Fibroblast of skin of abdomen (primary cell): ENCODE data around the gene AMH.

Experiments
- DNase-seq: peaks from one replicate; pipeline ENCODE4 v3.0.0-alpha.2; 2013

Gene AMH

DNA sequence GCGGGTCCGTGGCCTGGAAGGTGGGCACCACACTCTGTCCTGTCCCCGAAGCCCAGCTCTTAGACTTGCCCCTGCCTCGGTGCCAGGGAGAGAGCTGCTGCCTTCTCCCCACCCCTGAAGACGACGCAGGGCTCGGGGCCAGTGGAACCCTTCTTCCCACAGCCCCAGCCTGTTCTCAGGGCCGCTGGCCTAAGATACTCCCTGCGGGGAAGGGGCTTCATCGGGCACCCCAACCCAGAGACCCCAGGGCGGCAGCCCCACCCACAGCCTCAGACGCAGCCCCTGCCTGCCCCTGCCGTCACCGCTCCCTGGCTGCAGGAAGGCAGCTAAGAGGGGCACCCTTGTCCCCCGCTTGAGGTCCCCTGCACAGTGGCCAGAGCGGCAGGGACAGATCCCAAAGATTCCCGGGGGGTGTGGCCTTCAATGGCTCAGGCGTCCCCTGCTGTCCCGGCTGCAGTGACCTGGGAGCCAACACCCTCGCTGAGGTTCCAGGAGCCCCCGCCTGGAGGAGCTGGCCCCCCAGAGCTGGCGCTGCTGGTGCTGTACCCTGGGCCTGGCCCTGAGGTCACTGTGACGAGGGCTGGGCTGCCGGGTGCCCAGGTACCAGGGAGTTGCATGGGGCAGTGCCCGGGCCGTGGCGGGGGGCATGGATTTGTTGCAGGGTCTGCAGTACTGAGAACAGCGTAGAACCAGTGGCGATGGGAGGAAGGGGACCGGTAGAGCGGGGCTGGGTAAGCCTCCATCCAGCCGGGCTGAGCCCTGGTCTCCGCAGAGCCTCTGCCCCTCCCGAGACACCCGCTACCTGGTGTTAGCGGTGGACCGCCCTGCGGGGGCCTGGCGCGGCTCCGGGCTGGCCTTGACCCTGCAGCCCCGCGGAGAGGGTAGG, 1.0 kb downstream of the AMH start:
- no peak for DNase-seq

DNA sequence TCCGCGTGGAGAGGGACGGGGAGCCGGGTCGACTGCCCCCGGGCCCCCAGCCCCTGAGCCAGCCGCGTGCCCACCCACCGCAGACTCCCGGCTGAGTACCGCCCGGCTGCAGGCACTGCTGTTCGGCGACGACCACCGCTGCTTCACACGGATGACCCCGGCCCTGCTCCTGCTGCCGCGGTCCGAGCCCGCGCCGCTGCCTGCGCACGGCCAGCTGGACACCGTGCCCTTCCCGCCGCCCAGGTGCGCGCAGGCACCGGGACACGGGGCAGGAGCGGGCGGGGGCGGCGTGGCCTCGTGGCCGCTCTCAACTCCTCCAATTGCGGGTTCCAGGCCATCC, 1.6 kb downstream of the AMH start:
- DNase-seq, result no peak

DNA sequence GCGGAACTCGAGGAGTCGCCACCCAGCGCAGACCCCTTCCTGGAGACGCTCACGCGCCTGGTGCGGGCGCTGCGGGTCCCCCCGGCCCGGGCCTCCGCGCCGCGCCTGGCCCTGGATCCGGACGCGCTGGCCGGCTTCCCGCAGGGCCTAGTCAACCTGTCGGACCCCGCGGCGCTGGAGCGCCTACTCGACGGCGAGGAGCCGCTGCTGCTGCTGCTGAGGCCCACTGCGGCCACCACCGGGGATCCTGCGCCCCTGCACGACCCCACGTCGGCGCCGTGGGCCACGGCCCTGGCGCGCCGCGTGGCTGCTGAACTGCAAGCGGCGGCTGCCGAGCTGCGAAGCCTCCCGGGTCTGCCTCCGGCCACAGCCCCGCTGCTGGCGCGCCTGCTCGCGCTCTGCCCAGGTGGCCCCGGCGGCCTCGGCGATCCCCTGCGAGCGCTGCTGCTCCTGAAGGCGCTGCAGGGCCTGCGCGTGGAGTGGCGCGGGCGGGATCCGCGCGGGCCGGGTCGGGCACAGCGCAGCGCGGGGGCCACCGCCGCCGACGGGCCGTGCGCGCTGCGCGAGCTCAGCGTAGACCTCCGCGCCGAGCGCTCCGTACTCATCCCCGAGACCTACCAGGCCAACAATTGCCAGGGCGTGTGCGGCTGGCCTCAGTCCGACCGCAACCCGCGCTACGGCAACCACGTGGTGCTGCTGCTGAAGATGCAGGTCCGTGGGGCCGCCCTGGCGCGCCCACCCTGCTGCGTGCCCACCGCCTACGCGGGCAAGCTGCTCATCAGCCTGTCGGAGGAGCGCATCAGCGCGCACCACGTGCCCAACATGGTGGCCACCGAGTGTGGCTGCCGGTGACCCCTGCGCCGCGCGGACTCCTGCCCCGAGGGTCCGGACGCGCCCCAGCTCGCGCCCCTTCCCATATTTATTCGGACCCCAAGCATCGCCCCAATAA, 2.3 kb downstream of the AMH start:
- DNase-seq, result no peak

DNA sequence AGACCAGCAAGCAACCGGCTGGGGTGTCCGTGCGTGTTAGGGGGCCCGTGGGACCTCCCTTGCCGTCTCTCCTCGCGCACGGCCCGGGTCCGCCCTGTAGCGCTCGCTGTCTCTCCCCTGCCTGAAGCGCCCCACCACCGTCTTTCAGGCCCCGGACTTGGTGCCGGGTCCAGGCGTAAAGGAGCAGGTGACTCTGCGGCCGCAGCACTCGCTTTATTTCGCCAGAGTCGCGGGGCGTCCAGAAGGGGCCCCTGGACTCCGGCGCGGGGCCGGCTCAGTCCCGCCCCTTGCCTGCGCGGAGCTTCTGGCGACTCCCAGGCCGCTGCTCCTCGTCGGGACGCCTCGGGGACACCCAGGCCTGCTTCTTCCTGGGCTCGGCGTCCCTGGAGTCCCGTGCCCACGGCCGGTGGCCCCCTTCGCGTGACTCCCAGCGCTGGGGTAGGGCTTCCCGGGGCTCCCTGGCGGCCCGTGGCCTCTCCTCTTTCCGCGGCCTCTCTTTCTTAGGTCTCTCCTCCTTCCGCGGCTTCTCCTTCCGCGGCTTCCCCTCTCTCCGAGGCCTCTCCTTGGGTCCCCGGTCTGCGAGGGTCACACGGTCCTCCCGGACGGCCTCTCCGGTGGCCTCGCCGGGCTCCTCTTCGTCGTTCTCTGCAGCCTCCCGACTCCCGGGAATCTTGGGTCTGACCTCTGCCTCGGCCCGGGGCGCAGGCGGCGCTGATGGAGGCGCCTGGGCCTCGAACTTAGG, 3.1 kb downstream of the AMH start:
- no peak for DNase-seq

DNA sequence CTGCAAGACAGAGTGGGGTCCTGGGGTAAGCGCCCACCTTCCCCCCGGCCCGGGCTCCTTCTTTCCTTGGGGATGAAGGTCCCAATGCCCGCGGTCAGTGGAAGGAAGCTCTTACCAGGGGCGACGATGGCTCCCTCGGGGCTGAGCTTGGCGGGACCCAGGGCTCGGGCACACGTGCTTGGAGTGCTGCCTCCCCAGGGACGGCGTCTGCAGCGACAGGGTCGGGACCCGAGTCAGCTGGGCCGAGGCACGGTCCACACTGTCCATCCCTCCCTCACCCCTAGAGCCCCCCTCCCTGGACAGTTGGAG, 3.6 kb downstream of the AMH start:
- no peak for DNase-seq

DNA sequence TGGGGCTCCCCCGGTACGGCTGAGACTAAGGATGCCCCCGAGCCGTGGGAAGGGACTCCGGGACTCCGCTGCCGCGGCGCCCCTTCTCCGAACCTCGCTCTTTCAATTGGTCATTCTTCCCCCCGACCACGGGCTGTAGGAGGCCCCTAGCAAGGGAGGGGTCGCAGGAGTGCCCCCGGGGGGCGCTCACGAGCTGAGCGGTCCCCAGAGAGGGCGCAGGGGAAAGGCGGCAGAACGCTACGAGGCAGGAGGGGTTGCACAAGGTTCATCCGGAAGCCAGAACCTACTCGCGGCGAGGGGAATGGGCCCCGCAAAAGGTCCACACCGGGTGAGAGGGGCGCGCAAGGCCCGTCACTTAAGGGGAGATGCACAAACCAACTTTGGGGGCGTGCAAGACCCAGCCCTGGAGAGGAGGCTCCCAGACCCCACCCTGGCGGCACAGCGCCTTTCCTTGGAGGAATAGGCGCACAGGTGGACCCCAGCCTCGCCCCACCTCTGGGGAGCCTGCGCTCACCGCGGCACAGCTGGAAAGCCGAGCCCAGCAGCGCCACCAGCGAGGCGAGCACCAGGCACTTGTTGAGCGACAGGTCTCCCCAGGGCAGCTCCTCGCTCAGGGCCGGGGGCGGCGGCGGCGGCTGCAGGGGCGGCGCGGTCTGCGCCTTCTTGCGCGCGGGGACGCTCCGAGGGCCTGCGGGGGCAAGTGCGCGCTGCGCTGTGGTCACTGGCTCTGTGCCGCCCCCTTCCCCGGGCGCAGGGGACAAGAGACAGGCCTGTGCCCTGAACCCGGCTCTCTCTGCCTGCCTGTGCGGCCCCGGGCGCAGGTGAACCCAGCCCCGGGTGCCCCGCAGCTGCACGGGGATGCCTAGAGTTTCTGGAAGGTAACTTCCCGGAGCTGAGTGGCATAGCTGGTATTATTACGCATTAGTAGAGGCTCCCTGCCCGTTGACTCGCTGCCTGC, 4.3 kb downstream of the AMH start:
- DNase-seq, result no peak

DNA sequence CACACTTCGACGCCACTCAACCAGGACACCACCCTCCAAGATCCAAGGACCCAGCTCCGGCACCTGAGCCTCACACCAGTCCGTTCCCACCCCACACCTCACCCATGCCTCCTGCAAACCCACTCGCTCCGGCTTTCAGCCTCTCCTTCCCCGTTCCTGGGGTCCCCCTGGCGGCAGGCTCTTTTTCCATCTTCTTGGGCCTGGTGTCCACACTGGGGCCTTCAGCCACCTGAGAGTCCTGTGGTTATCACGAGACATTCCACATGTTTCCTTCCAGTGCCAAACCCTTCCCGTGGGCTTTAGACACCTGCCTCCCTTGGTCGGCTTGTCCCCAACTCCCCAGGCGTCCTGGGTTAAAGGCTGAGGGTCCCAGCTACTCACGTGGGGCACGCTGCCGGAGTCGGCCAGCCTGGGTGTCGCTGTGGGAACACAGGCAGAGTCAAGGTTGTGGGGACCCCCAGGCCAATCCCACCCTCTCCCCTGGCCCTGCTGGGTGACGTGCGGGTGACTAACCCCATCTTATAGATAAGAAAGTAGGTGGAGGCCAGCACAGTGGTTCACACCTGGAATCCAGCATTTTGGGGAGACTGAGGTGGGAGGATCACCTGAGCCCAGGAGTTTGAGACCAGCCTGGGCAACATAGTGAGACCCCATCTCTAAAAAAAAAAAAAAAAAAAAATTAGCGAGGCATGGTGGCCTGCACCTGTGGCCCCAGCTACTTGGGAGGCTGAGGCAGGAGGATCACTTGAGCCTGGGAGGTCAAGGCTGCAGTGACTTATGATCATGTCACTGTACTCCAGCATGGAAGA, 5.1 kb downstream of the AMH start:
- no peak for DNase-seq

DNA sequence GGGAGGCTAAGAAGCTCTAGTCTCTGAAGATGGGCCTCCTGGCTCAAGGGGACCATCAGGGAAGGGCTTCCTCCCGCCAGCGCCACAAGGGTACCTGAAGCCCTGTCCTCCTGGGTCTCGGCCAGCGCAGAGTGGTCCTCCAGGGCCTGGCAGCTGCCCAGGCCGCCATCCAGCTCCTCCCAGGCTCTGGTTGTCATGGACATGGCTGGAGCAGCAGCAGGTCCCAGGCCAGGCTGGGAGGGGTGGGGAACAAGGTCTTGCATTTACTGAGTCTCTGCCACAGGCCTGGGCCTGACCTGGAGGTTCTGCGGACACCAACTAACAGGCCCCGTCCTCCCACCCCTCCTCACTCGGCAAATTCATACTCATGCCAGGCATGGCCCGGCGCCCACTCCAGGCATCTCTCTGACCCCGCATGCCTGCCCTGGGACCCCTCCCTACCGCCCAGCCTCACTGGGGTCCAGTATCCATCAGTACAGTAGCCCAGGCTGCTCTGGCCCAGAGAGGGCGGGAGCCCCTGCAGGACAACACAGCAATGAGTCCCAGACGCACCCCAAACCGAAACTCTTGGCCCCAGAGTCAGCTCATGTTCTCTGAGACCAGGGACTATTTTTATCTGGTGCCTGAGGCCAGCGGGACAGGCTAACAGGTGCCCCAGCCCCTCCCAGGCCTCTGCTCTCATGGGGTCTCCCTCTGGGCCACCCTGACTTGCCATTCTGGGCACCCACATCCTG, 6.2 kb downstream of the AMH start:
- no peak for DNase-seq

DNA sequence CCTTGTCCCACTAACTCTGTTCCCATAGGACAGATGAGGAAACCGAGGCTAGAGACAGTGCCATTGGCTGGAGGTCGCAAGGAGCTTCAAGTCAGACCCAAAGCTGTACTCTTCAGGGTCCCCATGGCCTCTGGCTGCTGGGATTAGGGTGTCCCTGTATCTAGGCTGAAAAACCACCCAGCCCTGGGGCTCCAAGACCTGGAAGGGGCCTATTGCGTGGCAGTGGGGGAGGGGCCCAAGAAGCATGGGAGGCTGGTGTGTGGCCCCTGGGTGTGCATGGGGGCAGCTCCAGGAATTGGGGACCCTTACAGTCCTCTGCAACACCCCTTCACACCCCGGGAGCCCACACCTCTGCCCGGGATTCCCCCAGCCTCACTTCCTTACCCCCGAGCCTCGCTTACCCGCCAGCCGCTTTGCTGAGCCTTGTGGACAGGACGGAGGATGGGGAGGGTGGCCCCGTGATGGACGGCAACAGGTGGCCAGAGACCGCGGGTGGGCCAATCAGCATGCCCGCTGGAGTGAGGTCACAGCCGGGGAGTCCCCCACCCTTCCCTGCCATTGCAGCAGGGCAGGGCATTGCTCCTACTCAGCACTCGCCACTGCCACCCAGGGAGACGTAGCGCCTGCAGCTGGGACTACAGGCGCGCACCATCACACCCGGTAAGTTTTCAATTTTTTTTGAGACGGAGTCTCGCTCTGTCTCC, 7.0 kb downstream of the AMH start, which contains the start of gene JSRP1:
Gene JSRP1, minus strand, starts transcription at position 436 of the 704 bp plus-strand sequence. CDS start 1,103 bp downstream, outside the sequence.
- no peak for DNase-seq

DNA sequence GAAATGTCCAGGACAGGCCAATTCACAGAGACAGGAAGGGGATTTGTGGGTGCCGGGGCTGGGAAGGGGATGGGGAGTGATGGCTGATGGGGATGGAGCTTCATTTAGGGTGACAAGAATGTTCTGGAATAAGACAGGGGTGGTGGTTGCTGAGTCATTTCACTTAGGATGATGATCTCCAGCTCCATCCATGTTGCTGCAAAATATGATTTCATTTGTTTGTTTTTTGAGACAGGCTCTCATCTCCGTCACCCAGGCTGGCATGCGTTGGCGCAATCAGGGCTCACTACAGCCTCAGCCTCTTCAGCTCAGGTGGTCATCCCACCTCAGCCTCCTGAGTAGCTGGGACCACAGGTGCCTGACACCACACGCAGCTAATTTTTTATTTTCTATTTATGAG, 10.2 kb downstream of the AMH start:
- no peak for DNase-seq

DNA sequence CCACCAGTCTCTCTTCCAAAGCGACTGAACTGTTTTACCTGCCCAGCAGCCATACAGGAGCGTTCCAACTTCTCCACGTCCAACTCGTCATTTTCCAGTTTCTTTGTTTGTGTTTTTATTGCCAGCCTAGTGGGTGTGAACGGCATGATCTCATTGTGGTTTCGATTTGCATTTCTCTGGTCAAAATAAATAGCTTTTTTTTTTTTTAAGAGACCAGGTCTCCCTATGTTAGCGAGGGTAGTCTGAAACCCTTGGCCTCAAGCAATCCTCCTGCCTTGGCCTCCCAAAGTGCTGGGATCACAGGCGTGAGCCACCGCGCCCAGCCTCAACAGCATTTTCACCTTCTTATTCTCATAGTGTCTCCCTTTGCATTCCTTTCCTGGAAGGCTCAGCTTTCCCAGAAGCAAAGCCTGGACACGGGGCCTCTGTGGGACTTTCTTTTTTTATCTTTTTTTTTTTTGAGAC, 11.2 kb downstream of the AMH start:
- DNase-seq, result no peak

DNA sequence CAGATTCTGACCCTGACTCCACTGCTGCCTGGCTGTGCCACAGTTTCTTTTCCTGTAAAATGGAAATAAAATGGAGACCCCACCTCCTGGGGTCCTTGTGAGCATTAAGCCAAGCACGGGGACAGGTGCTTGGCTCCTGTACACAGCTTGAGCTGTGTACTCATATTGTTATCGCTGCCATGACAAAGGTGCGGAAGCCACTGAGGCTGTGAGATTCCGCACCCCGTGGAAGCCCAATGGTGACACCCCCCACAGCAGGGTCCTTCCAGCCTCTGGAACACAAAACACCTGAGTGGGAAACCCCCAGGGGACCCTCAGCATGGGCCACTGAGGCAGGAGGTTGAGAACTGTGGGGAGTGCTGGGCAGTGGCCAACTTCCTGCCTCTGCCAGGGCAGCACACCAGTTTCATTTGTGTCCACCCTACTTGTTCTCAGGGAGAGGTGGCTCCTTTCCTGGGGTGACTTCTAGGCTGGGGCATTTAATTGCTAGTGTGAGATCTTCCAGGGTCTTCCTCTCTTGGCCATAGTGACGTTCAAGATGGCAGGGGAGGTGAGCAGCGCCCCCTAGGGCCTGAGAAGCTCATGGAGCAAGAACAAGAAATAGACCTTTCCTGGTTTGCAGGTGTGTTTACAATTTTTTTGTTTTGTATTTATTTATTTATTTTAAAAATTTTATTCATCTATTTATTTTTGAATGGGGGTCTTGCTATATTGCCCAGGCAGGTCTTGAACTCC, 12.5 kb downstream of the AMH start:
- DNase-seq, result no peak

DNA sequence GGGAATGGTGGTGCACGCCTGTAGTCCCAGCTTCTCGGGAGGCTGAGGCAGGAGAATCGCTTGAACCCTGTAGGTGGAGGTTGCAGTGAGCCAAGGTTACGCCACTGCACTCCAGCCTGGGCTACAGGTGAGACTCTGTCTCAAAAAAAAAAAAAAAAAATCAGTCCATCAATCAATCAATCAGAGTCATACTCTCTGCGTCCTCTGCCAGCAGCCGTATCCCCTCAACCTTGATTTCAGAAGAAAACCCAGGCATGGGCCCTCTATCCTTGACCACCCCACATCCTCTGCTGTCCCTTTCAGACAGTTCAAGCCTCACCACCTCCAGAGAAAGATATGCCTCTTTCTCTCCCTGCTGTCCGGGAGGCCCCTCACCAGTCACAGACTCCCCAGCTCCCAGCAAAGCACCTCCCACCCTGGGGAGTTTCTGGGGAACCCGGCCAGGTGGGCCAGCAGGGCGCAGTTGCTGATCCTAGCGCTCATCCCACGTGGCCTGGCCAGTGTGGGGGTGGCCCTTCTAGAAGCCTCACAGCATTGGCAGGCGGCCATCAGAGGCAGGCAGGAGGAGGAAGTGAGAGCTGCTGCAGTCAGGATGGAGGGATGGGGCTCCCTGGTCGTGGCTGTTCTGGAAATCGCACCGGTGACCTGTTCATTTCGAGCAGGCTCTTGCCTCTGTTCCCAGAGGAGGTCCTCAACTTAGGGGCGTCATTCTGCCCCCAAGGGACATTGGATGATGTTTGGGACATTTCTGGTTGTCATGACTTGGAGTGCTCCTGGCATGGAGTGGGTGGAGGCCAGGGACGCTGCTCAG, 17.3 kb downstream of the AMH start:
- DNase-seq, result peak; percentile 82

DNA sequence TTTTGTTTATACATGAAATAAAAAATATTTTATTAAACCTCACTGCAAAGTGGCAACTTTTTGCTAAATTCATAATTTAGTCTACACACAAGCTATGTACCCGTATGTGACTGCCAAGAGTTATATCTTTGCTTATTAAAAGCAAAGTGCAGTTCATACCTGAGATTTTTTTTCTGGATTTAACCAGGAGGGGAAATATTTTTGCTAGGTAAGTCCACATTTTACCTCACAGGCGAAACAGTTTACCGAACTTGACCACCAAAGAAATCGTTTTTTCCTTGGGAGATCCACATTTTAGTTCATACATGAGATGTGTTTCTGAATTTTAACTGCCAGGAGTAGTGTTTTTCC, 19.3 kb downstream of the AMH start:
- no peak for DNase-seq

DNA sequence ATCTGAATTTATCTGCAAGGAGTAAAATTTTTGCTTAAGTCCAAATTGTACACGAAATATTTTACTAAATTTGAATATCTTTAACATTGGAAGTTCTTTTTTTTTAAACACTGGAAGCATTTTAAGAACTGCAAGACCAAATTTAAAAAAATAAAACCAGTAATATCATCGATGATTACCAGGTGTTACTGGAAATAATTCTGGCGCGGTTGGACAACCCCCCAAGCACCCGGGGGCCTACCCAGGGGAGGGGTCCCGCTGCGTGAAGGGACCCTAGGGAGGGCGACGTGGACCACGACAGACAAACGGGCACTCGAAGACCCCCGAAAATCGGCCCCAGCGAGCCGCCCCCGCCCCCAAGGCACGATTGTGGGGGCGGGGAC, 19.7 kb downstream of the AMH start:
- no peak for DNase-seq

DNA sequence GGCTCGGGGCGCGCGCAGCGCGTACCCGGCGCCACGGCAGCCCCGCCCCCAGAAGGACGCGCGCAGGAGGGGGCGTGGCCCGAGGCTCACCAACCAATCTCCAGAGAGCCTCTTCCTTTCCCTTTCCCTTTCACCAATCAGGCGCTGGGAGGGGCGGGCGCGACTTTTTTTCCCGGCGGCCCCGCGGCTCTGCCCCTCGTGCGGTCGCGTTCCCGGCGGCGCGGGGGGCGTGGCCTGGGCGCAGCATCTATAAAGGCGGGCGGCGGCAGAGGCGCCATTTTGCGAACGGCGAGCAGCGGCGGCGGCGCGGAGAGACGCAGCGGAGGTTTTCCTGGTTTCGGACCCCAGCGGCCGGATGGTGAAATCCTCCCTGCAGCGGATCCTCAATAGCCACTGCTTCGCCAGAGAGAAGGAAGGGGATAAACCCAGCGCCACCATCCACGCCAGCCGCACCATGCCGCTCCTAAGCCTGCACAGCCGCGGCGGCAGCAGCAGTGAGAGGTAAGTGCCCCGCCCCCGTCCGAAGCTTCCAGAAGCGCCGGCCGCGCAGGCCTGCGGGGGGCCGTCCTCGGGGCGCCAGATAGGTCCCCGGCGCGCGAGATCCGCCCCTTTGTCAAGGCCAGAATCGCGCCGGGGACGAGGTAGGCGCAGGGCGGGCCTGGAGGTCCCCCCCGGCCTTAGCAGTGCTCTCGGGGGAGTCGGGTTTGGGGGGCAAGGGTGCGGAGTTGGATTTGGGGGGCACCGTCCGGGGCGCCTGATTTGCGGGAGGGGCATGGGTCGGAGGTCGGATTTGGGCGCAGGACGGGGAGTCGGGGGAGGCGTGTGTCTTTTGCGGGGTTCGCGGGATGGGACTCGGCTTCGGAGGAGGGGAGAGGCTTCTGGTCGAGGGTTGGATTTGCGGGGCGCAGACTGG, 20.4 kb downstream of the AMH start:
- DNase-seq, result peak; percentile 97

DNA sequence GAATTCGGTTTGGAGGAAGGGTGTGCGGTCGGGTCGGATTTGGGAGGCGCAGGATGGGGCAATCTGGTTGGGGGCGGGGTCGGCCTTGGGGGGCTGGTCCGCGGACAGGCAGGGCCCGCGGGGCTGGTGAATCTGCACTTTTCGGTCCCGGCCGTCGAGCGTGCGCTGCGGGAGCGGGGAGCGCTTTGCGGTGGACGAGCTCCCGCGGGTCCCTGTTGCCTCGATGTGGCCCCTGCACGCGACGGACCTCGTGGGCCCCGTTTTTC, 21.0 kb downstream of the AMH start:
- DNase-seq, result no peak
